ENCODE measurements around the gene SMURF1.

The SMURF1 gene

DNA sequence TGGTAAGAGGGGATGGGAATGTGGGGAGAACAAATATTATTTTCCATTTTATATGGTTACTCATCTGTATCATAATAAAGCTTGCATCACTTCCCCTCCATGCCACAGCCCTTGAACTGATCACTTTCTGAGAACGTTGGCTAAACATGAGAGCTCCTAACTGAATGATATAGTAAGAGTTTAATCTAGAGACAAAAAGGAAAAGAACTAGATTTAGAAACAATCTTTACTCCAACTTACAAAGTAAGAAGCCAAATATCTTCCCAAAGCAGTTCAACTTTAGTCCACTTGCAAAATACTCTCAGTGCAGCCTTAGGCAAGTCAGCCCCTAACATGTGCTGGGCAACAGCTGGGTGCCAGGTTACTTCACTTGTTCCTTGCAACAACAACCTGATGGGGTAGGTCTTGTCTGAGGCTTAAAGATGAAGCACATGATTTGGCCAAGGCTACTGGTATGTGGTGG is 20.3 kb downstream of the SMURF1 start:
- TF ChIP-seq SIN3A (IDR thresholded peaks at IDR 0.05; ENCODE audit: borderline replicate concordance, insufficient read depth, low read length) (no peak), TAF1 (IDR thresholded peaks at IDR 0.05; ENCODE audit: borderline replicate concordance, insufficient read depth, low read length) (no peak), POLR2AphosphoS5 (IDR thresholded peaks at IDR 0.05; ENCODE audit: low read depth, low read length) (no peak)
- TF ChIP-seq, protein P1, sequence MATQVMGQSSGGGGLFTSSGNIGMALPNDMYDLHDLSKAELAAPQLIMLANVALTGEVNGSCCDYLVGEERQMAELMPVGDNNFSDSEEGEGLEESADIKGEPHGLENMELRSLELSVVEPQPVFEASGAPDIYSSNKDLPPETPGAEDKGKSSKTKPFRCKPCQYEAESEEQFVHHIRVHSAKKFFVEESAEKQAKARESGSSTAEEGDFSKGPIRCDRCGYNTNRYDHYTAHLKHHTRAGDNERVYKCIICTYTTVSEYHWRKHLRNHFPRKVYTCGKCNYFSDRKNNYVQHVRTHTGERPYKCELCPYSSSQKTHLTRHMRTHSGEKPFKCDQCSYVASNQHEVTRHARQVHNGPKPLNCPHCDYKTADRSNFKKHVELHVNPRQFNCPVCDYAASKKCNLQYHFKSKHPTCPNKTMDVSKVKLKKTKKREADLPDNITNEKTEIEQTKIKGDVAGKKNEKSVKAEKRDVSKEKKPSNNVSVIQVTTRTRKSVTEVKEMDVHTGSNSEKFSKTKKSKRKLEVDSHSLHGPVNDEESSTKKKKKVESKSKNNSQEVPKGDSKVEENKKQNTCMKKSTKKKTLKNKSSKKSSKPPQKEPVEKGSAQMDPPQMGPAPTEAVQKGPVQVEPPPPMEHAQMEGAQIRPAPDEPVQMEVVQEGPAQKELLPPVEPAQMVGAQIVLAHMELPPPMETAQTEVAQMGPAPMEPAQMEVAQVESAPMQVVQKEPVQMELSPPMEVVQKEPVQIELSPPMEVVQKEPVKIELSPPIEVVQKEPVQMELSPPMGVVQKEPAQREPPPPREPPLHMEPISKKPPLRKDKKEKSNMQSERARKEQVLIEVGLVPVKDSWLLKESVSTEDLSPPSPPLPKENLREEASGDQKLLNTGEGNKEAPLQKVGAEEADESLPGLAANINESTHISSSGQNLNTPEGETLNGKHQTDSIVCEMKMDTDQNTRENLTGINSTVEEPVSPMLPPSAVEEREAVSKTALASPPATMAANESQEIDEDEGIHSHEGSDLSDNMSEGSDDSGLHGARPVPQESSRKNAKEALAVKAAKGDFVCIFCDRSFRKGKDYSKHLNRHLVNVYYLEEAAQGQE (IDR thresholded peaks at IDR 0.05; ENCODE audit: insufficient read depth in 1 of 2, low read depth in 2 of 2, low read length in 2 of 2) = no peak

DNA sequence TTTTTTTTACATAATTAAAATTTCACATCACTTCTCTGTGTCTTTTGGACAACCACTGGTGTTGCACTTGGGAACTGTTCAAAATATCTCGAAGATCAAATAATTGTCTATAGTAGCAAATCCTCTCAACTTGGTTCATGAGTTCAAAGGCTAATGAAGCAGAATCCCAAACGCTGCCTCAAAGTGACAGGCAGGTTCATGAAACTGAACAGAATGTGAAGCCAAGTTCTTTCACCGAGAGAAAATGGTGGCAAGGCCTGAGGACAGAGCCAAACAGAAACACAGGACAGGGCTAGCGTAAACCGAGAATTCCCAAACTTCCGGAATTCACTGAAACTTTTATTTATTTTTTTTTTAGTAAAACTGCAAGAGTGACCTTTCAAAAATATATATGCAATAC is 21.1 kb downstream of the SMURF1 start:
- TF ChIP-seq, protein P1 (IDR thresholded peaks at IDR 0.05; ENCODE audit: insufficient read depth in 1 of 2, low read depth in 2 of 2, low read length in 2 of 2) = no peak
- TF ChIP-seq TAF1 (IDR thresholded peaks at IDR 0.05; ENCODE audit: borderline replicate concordance, insufficient read depth, low read length) (no peak), SIN3A (IDR thresholded peaks at IDR 0.05; ENCODE audit: borderline replicate concordance, insufficient read depth, low read length) (no peak), FOXP2 (optimal IDR thresholded peaks at IDR 0.05; ENCODE audit: borderline replicate concordance, extremely low read depth, extremely low read length, insufficient read depth) (no peak), POLR2AphosphoS5 (IDR thresholded peaks at IDR 0.05; ENCODE audit: low read depth, low read length) (no peak)

DNA sequence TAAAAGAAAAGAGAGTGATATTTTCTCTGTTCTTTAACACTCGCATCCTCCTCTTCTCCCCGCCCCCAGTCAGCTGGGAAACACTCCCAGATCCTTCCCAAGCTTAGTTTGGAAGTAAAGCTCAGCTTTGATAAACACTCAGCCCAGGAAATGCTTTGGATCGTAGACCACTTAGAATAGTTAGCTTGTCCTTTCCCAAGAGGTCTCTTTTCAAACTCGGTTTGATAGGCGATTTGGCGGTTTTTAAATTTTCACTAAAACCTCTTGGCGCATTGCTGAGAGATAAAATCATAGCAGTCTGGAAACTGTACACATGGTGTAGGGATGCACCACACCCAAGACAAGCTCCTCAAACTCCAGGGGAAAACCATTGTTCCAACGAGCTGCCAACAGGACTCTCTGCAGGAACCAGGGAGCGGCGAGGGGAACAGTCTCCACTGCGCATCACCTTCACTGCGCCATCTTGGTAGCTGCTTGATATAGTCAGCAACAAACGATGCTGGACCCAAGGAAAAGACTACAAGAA is 22.3 kb downstream of the SMURF1 start:
- TF ChIP-seq, protein P1 (IDR thresholded peaks at IDR 0.05; ENCODE audit: insufficient read depth in 1 of 2, low read depth in 2 of 2, low read length in 2 of 2) = no peak
- TF ChIP-seq SIN3A (IDR thresholded peaks at IDR 0.05; ENCODE audit: borderline replicate concordance, insufficient read depth, low read length) = no peak
- TF ChIP-seq TAF1 (IDR thresholded peaks at IDR 0.05; ENCODE audit: borderline replicate concordance, insufficient read depth, low read length) = no peak
- no peak for TF ChIP-seq FOXP2 (optimal IDR thresholded peaks at IDR 0.05; ENCODE audit: borderline replicate concordance, extremely low read depth, extremely low read length, insufficient read depth)

DNA sequence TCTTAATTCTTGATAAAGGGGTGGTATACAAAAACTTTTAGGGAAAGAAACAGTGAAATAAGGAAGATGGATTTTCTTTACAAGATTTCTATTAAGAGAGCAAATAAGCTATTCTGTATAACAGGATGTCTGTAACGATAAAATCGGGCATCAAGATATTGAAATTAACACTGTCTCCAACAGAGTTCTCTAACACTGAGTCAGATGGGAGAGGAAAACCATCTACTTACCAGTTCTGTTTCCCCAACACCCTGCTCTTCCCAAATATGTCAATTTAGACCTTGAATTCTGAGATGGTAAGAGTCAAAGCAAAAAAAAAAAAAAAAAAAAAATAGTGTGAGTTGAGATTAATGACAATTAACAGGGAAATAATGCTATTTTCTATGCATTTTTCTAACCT is 23.0 kb downstream of the SMURF1 start:
- TF ChIP-seq SIN3A (IDR thresholded peaks at IDR 0.05; ENCODE audit: borderline replicate concordance, insufficient read depth, low read length) (no peak), TAF1 (IDR thresholded peaks at IDR 0.05; ENCODE audit: borderline replicate concordance, insufficient read depth, low read length) (no peak), POLR2AphosphoS5 (IDR thresholded peaks at IDR 0.05; ENCODE audit: low read depth, low read length) (no peak), FOXP2 (optimal IDR thresholded peaks at IDR 0.05; ENCODE audit: borderline replicate concordance, extremely low read depth, extremely low read length, insufficient read depth) (no peak)
- TF ChIP-seq, protein P1 (IDR thresholded peaks at IDR 0.05; ENCODE audit: insufficient read depth in 1 of 2, low read depth in 2 of 2, low read length in 2 of 2) = no peak

DNA sequence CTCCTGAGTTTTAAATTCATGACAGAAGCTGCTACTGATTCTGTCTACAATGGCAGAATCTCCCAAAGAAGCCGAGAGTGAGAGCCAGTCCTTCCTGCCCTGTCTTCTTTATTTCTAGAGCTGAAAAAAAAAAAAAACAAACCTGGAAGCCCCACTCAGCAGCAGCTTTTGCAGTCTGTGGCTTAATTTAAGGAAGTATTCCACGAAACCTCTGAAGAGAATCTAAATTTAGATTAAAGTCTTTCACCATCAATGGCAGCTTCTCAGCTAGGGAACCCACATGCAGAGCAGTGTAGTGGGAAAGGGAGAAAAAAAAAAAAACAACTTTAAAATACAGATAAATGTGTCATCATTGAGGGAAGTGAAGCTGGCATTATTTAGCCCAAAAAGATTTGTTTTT is 23.4 kb downstream of the SMURF1 start:
- TF ChIP-seq TAF1 (IDR thresholded peaks at IDR 0.05; ENCODE audit: borderline replicate concordance, insufficient read depth, low read length) (no peak), SIN3A (IDR thresholded peaks at IDR 0.05; ENCODE audit: borderline replicate concordance, insufficient read depth, low read length) (no peak), POLR2AphosphoS5 (IDR thresholded peaks at IDR 0.05; ENCODE audit: low read depth, low read length) (no peak), FOXP2 (optimal IDR thresholded peaks at IDR 0.05; ENCODE audit: borderline replicate concordance, extremely low read depth, extremely low read length, insufficient read depth) (no peak)
- TF ChIP-seq, protein P1 (IDR thresholded peaks at IDR 0.05; ENCODE audit: insufficient read depth in 1 of 2, low read depth in 2 of 2, low read length in 2 of 2) = no peak

Data from PFSK-1 (cell line).